Measurements from ENCODE around the gene AMTN.

DNA sequence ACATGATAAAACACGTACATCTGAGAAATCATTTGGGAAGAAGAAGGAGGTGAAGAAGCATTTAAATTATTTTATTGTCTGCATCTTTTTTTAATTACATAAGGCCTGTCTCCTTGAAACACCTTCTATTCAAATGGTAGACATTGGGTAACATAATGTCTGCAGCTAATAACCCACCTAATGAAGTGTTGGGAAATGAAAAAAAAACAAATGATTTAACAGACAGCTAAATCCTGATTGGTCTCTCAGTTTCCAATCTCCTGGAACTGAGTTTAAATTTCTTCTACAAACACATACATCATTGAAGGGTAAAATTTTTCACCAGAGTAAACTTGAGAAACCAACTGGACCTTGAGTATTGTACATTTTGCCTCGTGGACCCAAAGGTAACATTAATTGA lies at the start of gene AMTN:
- TF ChIP-seq POLR2AphosphoS5 (IDR thresholded peaks at IDR 0.05; ENCODE audit: insufficient read depth in 1 of 2, low read depth in 1 of 2) (no peak), POLR2A (IDR thresholded peaks at IDR 0.05) (no peak)
- TF ChIP-seq, protein P1, sequence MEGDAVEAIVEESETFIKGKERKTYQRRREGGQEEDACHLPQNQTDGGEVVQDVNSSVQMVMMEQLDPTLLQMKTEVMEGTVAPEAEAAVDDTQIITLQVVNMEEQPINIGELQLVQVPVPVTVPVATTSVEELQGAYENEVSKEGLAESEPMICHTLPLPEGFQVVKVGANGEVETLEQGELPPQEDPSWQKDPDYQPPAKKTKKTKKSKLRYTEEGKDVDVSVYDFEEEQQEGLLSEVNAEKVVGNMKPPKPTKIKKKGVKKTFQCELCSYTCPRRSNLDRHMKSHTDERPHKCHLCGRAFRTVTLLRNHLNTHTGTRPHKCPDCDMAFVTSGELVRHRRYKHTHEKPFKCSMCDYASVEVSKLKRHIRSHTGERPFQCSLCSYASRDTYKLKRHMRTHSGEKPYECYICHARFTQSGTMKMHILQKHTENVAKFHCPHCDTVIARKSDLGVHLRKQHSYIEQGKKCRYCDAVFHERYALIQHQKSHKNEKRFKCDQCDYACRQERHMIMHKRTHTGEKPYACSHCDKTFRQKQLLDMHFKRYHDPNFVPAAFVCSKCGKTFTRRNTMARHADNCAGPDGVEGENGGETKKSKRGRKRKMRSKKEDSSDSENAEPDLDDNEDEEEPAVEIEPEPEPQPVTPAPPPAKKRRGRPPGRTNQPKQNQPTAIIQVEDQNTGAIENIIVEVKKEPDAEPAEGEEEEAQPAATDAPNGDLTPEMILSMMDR (IDR thresholded peaks at IDR 0.05): no peak
